ENCODE data around the gene SCRN1. TPM values are rescaled to one million over a fixed set of nuclear protein-coding genes. Genes with fewer than 3 reads are reported as not detected.
A peak's percentile ranks its signal among the peaks of the same experiment; 100 is the strongest.

SCRN1 gene
- total RNA-seq, 2 donors from 2014 or later = 110 to 112 TPM

GRCh38 chr7:30028749-30029635 lies 39.4 kb upstream of the SCRN1 start:
- Histone ChIP-seq H3K36me3 (ENCODE audit: control insufficient read depth, insufficient read depth, low read length) (peaks cover 11% of the 10 kb centered on the region), H3K4me1 (ENCODE audit: control insufficient read depth, insufficient read depth, low read length) (peaks cover 2% of the 10 kb centered on the region), H3K9ac (ENCODE audit: extremely low read depth, low read length, poor library complexity, severe bottlenecking) (peak overlapping the region; percentile 86), H3K27me3 (ENCODE audit: control insufficient read depth, insufficient read depth, low read length, poor library complexity, severe bottlenecking) (no peaks in the 10 kb centered on the region), H3K4me3 (ENCODE audit: low read length) (peak overlapping the region; percentile 95), H3K27ac (ENCODE audit: low read depth, low read length) (peak overlapping the region; percentile 91), H3K9me3 (ENCODE audit: control insufficient read depth, low read length) (no peaks in the 10 kb centered on the region)
- Mint-ChIP-seq H3K27ac (peak overlapping the region; percentile 95), H3K4me1 (peaks cover 21% of the 10 kb centered on the region), H3K9me3 (no peaks in the 10 kb centered on the region), H3K27me3 (ENCODE audit: insufficient read depth) (no peaks in the 10 kb centered on the region), H3K4me3 (no peak overlapping the region), H3K36me3 (ENCODE audit: low read depth) (peaks cover under 1% of the 10 kb centered on the region)
- 0 to 1% methylated on average over 17 to 42 of the region's 42 CpGs for WGBS, 2 experiments (ENCODE audit: insufficient coverage in 1 of 2, insufficient read length in 1 of 2)
- peak; percentile 80 for DNase-seq
- TF ChIP-seq CTCF (conservative IDR thresholded peaks at IDR 0.05) = no peak

GRCh38 chr7:30028216-30028748 lies 38.7 kb upstream of the SCRN1 start, which contains the start of gene PLEKHA8:
Gene PLEKHA8, plus strand, starts transcription at chr7:30028412. Its CDS starts 351 bp downstream, at chr7:30028763.
- H3K4me3 Mint-ChIP-seq = no peak within 1 kb of the TSS
- Histone ChIP-seq H3K27me3 (ENCODE audit: control insufficient read depth, insufficient read depth, low read length, poor library complexity, severe bottlenecking) (no peaks in the 10 kb centered on the region), H3K27ac (ENCODE audit: low read depth, low read length) (peak within 1 kb of the TSS; percentile 91), H3K9ac (ENCODE audit: extremely low read depth, low read length, poor library complexity, severe bottlenecking) (peak within 1 kb of the TSS; percentile 86), H3K4me1 (ENCODE audit: control insufficient read depth, insufficient read depth, low read length) (peaks cover 2% of the 10 kb centered on the region), H3K36me3 (ENCODE audit: control insufficient read depth, insufficient read depth, low read length) (peaks cover 6% of the 10 kb centered on the region), H3K9me3 (ENCODE audit: control insufficient read depth, low read length) (no peaks in the 10 kb centered on the region), H3K4me3 (ENCODE audit: low read length) (peak within 1 kb of the TSS; percentile 95)
- WGBS, 2 experiments (ENCODE audit: insufficient coverage in 1 of 2, insufficient read length in 1 of 2) = 0% methylated on average over 18 to 70 of the region's 70 CpGs
- TF ChIP-seq CTCF (conservative IDR thresholded peaks at IDR 0.05) = no peak
- H3K27ac Mint-ChIP-seq = peak within 1 kb of the TSS; percentile 95
- H3K4me1 Mint-ChIP-seq = peaks cover 25% of the 10 kb centered on the region
- no peaks in the 10 kb centered on the region for H3K27me3 Mint-ChIP-seq (ENCODE audit: insufficient read depth)
- peaks cover 7% of the 10 kb centered on the region for H3K36me3 Mint-ChIP-seq (ENCODE audit: low read depth)
- DNase-seq = peak; percentile 98
- H3K9me3 Mint-ChIP-seq = no peaks in the 10 kb centered on the region

GRCh38 chr7:30027740-30028215 lies 38.2 kb upstream of the SCRN1 start:
- no peak for DNase-seq
- TF ChIP-seq CTCF (conservative IDR thresholded peaks at IDR 0.05) = no peak
- peak overlapping the region; percentile 42 for H3K9ac ChIP-seq (ENCODE audit: extremely low read depth, low read length, poor library complexity, severe bottlenecking)
- Mint-ChIP-seq H3K27ac (peak overlapping the region; percentile 91), H3K27me3 (ENCODE audit: insufficient read depth) (no peaks in the 10 kb centered on the region), H3K4me3 (no peak overlapping the region), H3K9me3 (no peaks in the 10 kb centered on the region), H3K4me1 (peaks cover 28% of the 10 kb centered on the region), H3K36me3 (ENCODE audit: low read depth) (peaks cover 9% of the 10 kb centered on the region)
- no peaks in the 10 kb centered on the region for H3K27me3 ChIP-seq (ENCODE audit: control insufficient read depth, insufficient read depth, low read length, poor library complexity, severe bottlenecking)
- peaks cover 2% of the 10 kb centered on the region for H3K4me1 ChIP-seq (ENCODE audit: control insufficient read depth, insufficient read depth, low read length)
- WGBS, 2 experiments (ENCODE audit: insufficient coverage in 1 of 2, insufficient read length in 1 of 2) = 7 to 11% methylated on average over 7 to 9 of the region's 9 CpGs
- H3K36me3 ChIP-seq (ENCODE audit: control insufficient read depth, insufficient read depth, low read length) = peaks cover 1% of the 10 kb centered on the region
- H3K27ac ChIP-seq (ENCODE audit: low read depth, low read length) = no peak overlapping the region
- no peaks in the 10 kb centered on the region for H3K9me3 ChIP-seq (ENCODE audit: control insufficient read depth, low read length)
- H3K4me3 ChIP-seq (ENCODE audit: low read length) = peak overlapping the region; percentile 95

Measured in endodermal cell (in vitro differentiated cells).